Spinal cord (tissue), 4 donors: ENCODE measurements around the gene GABRG3. TPM values are rescaled to one million over a fixed set of nuclear protein-coding genes. Genes with fewer than 3 reads are reported as not detected.

Experiments used
- polyA plus RNA-seq, 2 donors: library from polyadenylated mRNA; unstranded; fragments of 120-200 nt; gene quantifications; one replicate each; pipeline ENCODE4 v1.2.1, GENCODE V29; 2013; ENCODE audit not compliant: insufficient read length in 2 of 2
- small RNA-seq: library from RNA; depleted of rRNA; stranded (forward); fragments of <200 nt; gene quantifications from one replicate; pipeline ENCODE3, GENCODE V24; 2014; ENCODE audit warnings: low replicate concordance
- total RNA-seq, 2 donors: library from RNA; depleted of rRNA in 1 of 2; stranded (reverse); fragments of 120-200 nt in 1 of 2; fragments of >200 nt in 1 of 2; gene quantifications; one replicate each; pipeline versions ENCODE4 v1.2.3 to v1.2.4, GENCODE V29; 2013 to 2014

GABRG3 gene
- total and polyA plus RNA-seq, 4 donors: 5.7 to 23.7 (median 10.4) TPM

Small RNA genes lying within 50 kb of the gene (small RNA-seq; reads per million reads assigned to genes)
- gene RNA5SP391 (not detected), gene SERPINE4P (not detected)

Other genes with a start within 250 kb of the GABRG3 start
- 10 to 100 TPM; 28.7 to 79.5 TPM for gene GABRB3, start 198.1 kb upstream of the GABRG3 start, total RNA-seq
- gene GABRB3, start 198.1 kb upstream of the GABRG3 start, polyA plus RNA-seq: 10 to 100 TPM; 61.0 to 79.5 TPM
- 10 to 100 TPM in 1 of 2 donors, 1 to 10 TPM in 1; 7.9 to 30.6 TPM for gene GABRA5, start 104.1 kb upstream of the GABRG3 start, total RNA-seq
- gene GABRA5, start 104.1 kb upstream of the GABRG3 start, polyA plus RNA-seq: 10 to 100 TPM; 31.5 to 33.8 TPM